ENCODE data around the gene PVALEF.

DNA sequence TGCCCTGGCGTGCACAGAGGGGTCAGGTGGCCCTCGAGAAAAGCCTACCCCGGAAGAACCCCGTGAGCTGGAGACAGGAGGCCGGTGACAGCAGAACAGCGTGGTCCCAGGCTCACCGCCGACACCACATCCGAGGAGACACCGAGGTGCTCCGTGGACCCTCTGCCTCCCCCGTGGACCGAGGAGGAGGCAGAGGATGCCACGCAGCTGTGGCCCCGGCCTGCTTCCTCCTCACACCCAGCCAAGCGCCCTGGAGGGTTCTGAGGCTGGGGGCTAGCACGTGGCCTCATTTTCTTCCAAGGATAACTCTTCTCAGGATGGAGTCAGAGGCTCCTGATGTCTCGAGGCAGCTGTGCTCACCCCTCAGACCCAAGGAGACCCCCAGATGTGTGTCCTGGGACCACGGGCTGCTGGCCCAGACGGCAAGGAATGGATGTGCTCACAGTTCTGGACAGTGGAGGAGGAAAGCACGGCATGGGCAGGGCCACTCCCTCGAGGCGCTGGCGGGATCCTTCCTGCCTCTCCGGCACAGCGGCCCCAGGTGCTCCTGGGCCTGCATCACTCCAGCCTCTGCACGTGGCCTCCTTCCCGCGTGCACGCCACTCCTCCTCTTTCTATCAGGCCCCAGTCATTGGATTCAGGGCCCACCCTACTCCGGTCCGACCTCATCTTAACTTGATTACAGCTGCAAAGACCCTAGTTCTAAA lies 4.4 kb upstream of the PVALEF start:
- no peak for TF ChIP-seq ZFX (IDR thresholded peaks at IDR 0.05; ENCODE audit: borderline replicate concordance)
- TF ChIP-seq, protein P1, sequence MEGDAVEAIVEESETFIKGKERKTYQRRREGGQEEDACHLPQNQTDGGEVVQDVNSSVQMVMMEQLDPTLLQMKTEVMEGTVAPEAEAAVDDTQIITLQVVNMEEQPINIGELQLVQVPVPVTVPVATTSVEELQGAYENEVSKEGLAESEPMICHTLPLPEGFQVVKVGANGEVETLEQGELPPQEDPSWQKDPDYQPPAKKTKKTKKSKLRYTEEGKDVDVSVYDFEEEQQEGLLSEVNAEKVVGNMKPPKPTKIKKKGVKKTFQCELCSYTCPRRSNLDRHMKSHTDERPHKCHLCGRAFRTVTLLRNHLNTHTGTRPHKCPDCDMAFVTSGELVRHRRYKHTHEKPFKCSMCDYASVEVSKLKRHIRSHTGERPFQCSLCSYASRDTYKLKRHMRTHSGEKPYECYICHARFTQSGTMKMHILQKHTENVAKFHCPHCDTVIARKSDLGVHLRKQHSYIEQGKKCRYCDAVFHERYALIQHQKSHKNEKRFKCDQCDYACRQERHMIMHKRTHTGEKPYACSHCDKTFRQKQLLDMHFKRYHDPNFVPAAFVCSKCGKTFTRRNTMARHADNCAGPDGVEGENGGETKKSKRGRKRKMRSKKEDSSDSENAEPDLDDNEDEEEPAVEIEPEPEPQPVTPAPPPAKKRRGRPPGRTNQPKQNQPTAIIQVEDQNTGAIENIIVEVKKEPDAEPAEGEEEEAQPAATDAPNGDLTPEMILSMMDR (IDR thresholded peaks at IDR 0.05), result no peak
